Adrenal gland (tissue), 12 donors: ENCODE results near the gene REXO2. TPM values are rescaled to one million over a fixed set of nuclear protein-coding genes. Genes with fewer than 3 reads are reported as not detected.

Experiments
- DNase-seq, 7 donors: peaks; one replicate each; pipeline ENCODE4 v3.0.0-alpha.2; 2019 to 2020
- H3K27ac ChIP-seq, 5 donors: fragments of 200-600 bp; sonication (generic) in 4 of 5; 1 replicate in 3 of 5; 2 replicates in 2 of 5; pipeline versions ENCODE4 v1.5.1 to v1.8.0; 2016 to 2020; ENCODE audit warnings: mild to moderate bottlenecking in 1 of 5
- H3K27me3 ChIP-seq: fragments of 200-600 bp; 2 replicates; pipeline ENCODE4 v1.8.0; 2021
- H3K36me3 ChIP-seq, 2 donors: fragments of 200-600 bp; replicated peaks in 1 of 2; 1 replicate in 1 of 2; 2 replicates in 1 of 2; pipeline versions ENCODE4 v1.5.1 to v1.8.0; 2018 to 2022
- H3K4me1 ChIP-seq, 2 donors: fragments of 200-600 bp; replicated peaks in 1 of 2; 1 replicate in 1 of 2; 2 replicates in 1 of 2; pipeline versions ENCODE4 v1.5.1 to v1.8.0; 2018 to 2021
- H3K4me3 ChIP-seq, 4 donors: fragments of 200-600 bp; sonication (generic) in 3 of 4; one replicate each; pipeline ENCODE4 v1.5.1; 2016 to 2018
- H3K9me3 ChIP-seq, 3 donors: fragments of 200-600 bp; sonication (generic) in 1 of 3; replicated peaks in 1 of 3; 1 replicate in 2 of 3; 2 replicates in 1 of 3; pipeline versions ENCODE4 v1.5.1 to v1.8.0; 2016 to 2021
- POLR2A ChIP-seq, 2 donors: fragments of 450-650 bp; IDR thresholded peaks; one replicate each; pipeline ENCODE4 v1.6.1; 2017; ENCODE audit warnings: antibody characterized with exemption in 2 of 2, mild to moderate bottlenecking in 2 of 2, moderate library complexity in 1 of 2
- WGBS, 4 donors: extraction: QIAGEN DNeasy Blood & Tissue Kit in 2 of 4; methylation state at CpG; one replicate each; pipeline versions ENCODE4 v1.1.5 to v1.1.7; 2013 to 2017; 5-methylcytosine and 5-hydroxymethylcytosine counted together
- intact Hi-C, 2 donors: fragments of 100-400 bp; cut with DNase I; formaldehyde crosslinking; loops; one replicate each; pipeline versions ENCODE4 v1.14.1 to v1.15.0; 2022 to 2023
- polyA plus RNA-seq, 3 donors: library from polyadenylated mRNA; stranded (reverse); fragments of 200-250 nt in 2 of 3; fragments of 350-450 nt in 1 of 3; fragmentation: Illumina TruSeq in 1 of 3; extraction: RNeasy Lipid Tissue Mini Kit (QIAGEN cat#74804) in 1 of 3; gene quantifications; one replicate each; pipeline ENCODE4 v1.2.3, GENCODE V29; 2013 to 2014
- total RNA-seq, 9 donors: library from RNA; depleted of rRNA in 4 of 9; stranded (reverse); fragments of >200 nt in 4 of 9; fragments of 120-200 nt in 1 of 9; fragmentation: NEBNext Ultra II Directional in 1 of 9; extraction: Animal tissue kit (Norgen Biotek cat#: 25700) in 1 of 9; gene quantifications; one replicate each; pipeline versions ENCODE4 v1.1.0 to v1.2.4, GENCODE V29; 2013 to 2023
- TF ChIP-seq, protein P1 (sequence below), 6 experiments: fragments of 450-650 bp in 4 of 6; fragments of 200-600 bp in 2 of 6; sonication (generic) in 1 of 6; IDR thresholded peaks; 1 replicate in 5 of 6; 2 replicates in 1 of 6; pipeline versions ENCODE4 v1.5.1 to v1.8.0; 2016 to 2021; ENCODE audit warnings: antibody characterized with exemption in 6 of 6, mild to moderate bottlenecking in 2 of 6, moderate library complexity in 1 of 6
- donor health status: healthy with polysubstance abuse.
- donor health status: Bipolar disorder and iron deficiency.
- donor health status: DM: yes; HTN: yes; CAD: no.
- donor health status: DM: no; HTN: no; CAD: no.
- donor health status: DM: no; HTN: no; CAD: no.
- donor health status: DM: yes; HTN: yes; CAD: no.

Gene REXO2
- total and polyA plus RNA-seq, 12 donors, result 50.5 to 211 (median 107) TPM

DNA sequence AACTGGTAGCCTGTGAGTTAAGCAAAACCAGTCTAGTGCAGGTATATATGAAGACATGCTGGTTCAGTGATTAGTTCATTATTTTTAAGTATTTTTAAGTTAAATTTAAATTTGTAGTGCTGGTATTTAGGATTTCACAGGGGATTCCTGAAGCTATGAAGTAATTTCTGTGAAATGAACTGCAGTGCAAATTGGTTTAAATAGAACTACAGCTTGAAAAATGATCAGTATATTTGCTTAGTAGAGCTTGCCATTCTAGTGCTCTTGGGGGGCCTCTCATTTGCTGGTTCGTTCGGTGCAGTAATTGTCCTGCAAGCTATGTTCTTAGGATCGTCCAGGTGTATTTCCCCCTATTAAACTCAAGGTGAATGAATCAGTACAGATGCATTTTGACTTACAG is 13.1 kb downstream of the REXO2 start:
- WGBS, 4 donors, result 94 to 97% (median 96%) methylated on average over 3 of the region's 3 CpGs
- Histone ChIP-seq H3K4me1 (peaks cover 0 to 10% of the 10 kb centered on the region in 2 donors), H3K4me3 (no peak overlapping the region), H3K27me3 (no peaks in the 10 kb centered on the region), H3K27ac (no peak overlapping the region), H3K36me3 (peaks cover 0 to 17% of the 10 kb centered on the region in 2 donors), H3K9me3 (no peaks in the 10 kb centered on the region)
- intact Hi-C loops, result no loop called here
- TF ChIP-seq POLR2A (IDR thresholded peaks at IDR 0.05), result no peak
- TF ChIP-seq, protein P1, sequence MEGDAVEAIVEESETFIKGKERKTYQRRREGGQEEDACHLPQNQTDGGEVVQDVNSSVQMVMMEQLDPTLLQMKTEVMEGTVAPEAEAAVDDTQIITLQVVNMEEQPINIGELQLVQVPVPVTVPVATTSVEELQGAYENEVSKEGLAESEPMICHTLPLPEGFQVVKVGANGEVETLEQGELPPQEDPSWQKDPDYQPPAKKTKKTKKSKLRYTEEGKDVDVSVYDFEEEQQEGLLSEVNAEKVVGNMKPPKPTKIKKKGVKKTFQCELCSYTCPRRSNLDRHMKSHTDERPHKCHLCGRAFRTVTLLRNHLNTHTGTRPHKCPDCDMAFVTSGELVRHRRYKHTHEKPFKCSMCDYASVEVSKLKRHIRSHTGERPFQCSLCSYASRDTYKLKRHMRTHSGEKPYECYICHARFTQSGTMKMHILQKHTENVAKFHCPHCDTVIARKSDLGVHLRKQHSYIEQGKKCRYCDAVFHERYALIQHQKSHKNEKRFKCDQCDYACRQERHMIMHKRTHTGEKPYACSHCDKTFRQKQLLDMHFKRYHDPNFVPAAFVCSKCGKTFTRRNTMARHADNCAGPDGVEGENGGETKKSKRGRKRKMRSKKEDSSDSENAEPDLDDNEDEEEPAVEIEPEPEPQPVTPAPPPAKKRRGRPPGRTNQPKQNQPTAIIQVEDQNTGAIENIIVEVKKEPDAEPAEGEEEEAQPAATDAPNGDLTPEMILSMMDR (IDR thresholded peaks at IDR 0.05), result no peak
- DNase-seq, result no peak

DNA sequence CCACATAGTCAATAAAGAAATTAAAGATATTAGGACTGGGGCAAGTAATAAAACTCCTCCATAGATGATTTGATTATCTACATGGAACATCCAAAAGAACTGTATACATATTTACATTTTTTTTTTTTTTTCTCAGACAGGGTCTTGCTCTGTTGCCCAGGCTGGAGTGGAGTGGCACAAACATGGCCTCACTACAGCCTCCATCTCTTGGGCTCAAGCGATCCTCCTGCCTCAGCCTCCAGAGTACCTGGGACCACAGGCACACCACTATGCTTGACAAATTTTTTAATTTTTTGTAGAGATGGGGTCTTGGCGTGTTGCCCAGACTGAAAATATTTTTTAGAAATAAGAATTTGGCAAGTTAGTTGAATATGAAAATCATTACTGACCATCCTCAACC is 24.7 kb downstream of the REXO2 start:
- no peak overlapping the region for H3K4me3 ChIP-seq
- intact Hi-C loops, result no loop called here
- no peaks in the 10 kb centered on the region for H3K9me3 ChIP-seq
- no peaks in the 10 kb centered on the region for H3K36me3 ChIP-seq
- no peaks in the 10 kb centered on the region for H3K27me3 ChIP-seq
- no peaks in the 10 kb centered on the region for H3K4me1 ChIP-seq
- TF ChIP-seq POLR2A (IDR thresholded peaks at IDR 0.05), result no peak
- TF ChIP-seq, protein P1 (IDR thresholded peaks at IDR 0.05), result no peak
- DNase-seq, result no peak
- 68 to 97% (median 89%) methylated on average over 2 of the region's 2 CpGs for WGBS, 4 donors
- no peak overlapping the region for H3K27ac ChIP-seq

DNA sequence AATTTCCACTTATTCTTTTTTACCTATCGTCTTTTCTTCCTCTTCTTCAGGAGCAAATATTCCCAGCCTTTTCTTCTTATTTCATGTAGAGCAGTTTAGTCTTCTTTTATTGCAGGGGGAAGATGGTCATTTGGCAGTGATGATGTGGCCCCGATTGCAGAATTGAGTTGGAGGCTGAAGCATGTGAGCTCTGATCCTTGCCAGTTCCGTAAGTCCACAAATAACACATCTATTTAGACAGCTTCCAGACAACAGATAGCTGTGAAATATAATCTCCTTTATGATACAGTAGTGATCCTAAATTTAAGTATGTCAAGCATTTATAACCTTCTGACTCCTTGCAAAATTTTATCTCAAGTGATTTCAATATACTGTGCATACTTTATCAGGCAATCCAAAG is 27.5 kb downstream of the REXO2 start:
- intact Hi-C loops, result no loop called here
- TF ChIP-seq, protein P1 (IDR thresholded peaks at IDR 0.05), result no peak
- no peak for TF ChIP-seq POLR2A (IDR thresholded peaks at IDR 0.05)
- Histone ChIP-seq H3K27me3 (no peaks in the 10 kb centered on the region), H3K4me1 (no peaks in the 10 kb centered on the region), H3K4me3 (no peak overlapping the region), H3K36me3 (no peaks in the 10 kb centered on the region), H3K27ac (no peak overlapping the region), H3K9me3 (no peaks in the 10 kb centered on the region)
- DNase-seq, result no peak
- 75 to 83% (median 76%) methylated on average over 3 of the region's 3 CpGs for WGBS, 4 donors

DNA sequence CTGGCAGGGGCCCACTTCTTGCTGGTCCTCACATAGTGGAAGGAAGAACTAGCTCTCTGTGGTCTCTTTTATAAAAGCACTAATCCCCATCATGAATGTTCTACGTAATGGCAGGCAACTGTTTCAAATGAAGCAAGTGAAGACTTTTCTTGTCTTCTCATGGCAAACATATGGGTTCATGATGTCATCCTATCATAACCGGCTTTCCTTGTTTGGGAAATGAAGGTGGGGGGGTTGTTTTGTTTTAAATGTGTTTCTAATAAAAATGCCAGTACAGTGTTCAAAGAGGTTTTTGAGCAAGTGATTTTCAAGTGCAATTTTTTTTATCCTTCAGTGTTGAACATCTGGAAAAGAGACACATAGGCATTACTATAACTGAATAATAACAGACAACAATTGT is 33.4 kb downstream of the REXO2 start:
- Histone ChIP-seq H3K27ac (no peak overlapping the region), H3K36me3 (no peaks in the 10 kb centered on the region), H3K4me1 (no peaks in the 10 kb centered on the region), H3K27me3 (no peaks in the 10 kb centered on the region), H3K4me3 (no peak overlapping the region), H3K9me3 (no peaks in the 10 kb centered on the region)
- no peak for DNase-seq
- 95 to 100% (median 96%) methylated on average over 2 of the region's 2 CpGs for WGBS, 4 donors
- TF ChIP-seq POLR2A (IDR thresholded peaks at IDR 0.05), result no peak
- TF ChIP-seq, protein P1 (IDR thresholded peaks at IDR 0.05), result no peak
- intact Hi-C loops, result no loop called here
